ENCODE data around the gene CACNA1B.
A peak's percentile ranks its signal among the peaks of the same experiment; 100 is the strongest.
"Not testable (repeated sequence)": the region's sequence is repeated elsewhere in the genome, so short reads cannot be mapped to it uniquely, and the experiment has no call there.

The CACNA1B gene

DNA sequence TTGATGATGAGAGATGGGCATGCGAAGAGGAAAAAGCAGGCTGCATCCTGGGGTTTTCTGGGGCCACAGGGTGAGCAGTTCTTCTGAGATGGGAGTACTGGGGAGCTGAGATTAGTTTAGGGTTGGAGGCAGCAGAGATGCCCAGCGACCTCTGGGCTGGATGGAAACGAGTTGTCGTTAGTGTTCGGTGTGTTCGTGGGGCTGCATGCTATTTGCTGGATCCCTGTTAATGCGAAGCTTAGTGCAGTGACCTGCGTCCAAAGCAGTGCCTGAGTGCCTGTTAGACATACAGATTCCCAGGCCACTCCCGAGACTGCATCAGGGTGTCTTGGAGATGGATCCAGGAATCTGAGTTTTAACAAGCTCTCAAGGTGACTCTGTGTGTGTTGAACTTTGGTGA is 201.3 kb downstream of the CACNA1B start:
- DNase-seq, result no peak

DNA sequence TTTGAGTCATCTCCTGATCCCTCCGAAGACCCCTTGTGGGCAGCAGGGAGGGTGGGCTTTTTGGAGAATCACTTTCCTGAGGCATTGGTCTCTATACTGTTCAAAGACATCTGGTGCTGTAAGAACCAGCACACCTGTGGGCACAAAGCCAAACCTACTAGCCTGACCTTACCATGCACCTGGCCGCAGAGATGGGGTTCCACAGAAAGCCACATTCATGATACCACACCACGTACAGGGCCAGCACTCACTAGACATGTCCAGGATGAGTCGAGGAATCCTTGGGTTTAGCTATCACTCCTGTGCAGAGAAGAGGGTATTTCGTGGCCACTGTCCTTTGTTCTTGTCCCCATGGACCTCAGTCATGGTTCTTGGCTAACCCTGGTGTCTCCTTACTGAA is 203.4 kb downstream of the CACNA1B start:
- no peak for DNase-seq

DNA sequence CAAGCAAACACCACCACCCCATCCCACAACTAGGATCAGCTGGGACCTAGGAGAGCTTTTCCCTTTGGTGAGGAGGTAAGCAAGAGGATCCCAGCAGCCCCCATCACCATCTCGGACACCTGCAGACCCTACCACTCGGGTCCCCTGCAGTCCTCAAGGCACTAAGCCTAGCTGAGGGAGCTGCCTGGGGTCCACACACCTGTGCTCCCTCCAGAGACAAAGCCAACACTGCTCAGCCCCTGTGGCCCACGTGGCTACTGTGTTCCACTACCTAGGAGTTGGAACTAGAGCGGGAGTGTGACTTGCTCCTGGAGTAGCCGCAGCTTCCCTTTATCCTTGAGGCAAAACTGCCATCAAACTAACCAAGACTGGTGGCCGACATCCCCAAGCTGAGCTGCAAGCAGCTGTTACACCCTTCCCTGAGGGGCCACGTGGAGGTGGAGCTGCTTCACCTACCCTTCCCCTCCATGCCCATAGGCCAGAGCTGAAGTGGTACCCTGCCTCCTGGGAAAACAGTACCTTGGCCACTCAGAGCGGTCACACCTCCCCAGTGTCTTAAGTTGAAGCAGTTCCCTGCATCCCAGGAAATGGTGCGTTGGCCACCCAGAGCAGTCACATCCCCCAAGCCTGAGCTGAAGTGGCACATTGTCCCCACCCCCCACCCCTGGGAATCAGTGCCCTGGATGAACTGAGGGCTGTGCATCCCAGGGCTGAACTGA is 205.5 kb downstream of the CACNA1B start:
- DNase-seq, result no peak

DNA sequence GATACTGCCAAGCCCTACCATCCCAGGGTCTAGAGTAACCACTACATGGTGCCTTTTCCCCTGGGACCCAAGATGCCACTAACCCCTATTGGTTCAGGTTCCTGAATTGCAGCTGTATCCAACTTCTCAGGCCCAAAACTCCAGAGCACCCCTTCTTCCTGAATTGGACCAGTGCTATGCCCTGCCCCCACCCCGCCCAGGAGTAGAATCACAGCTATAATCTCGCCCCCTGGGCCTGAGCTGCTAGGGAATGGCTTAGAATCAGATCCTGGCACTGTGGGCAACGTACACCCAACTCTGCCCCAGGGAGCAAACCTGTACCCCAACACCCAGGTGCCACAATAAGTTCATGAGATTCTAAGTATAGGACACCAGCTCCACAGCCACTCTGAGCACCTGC is 206.3 kb downstream of the CACNA1B start:
- DNase-seq, result no peak

DNA sequence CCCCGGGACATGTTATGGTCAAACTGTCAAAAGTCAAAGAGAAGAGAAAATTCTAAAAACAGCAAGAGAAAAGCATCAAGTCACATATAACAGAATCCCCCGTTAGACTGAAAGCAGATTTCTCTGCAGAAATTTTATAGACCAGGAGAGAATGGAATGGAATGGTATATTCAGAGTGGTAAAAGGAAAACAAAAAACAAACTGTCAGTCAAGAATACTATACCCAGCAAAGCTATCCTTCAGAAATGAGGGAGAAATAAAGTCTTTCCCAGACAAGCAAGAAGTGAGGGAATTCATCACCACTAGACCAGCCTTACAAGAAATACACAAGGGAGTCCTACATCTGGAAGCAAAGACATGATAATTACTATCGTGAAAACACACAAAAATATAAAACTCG is 208.0 kb downstream of the CACNA1B start:
- no peak for DNase-seq

DNA sequence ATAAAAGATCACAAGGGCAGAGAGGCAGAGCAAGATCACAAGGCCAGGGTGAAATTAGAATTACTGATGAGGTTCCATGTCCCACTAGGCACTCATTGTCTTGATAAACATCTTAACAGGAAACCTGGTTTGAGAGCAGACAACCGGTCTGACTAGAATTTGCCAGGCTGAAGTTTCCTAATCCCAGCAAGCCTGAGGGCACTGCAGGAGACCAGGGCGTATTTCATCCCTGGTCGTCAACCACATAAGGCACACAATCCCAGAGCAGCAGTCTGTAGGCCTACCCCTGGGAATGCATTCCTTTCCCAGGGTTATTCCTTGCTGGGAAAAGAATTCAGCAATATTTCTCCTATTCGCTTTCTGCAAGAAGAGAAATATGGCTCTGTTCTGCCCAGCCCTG is 214.5 kb downstream of the CACNA1B start:
- not testable (repeated sequence) for DNase-seq

DNA sequence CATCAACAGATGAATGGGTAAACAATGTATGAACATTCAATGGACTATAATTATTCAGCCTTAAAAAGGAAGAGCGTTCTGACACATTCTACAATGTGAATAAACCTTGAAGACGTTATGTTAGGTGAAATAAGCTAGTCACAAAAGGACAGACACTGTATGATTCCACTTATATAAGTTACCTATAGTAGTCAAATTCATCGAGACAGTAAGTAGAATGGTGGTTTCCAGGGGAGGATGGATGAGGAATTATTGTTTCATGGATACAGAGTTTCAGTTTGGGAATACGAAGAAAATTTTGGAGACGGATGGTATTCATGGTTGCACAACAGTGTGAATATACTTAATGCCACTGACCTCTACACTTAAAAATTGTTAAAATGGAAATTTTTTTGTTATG is 216.4 kb downstream of the CACNA1B start:
- no peak for DNase-seq

DNA sequence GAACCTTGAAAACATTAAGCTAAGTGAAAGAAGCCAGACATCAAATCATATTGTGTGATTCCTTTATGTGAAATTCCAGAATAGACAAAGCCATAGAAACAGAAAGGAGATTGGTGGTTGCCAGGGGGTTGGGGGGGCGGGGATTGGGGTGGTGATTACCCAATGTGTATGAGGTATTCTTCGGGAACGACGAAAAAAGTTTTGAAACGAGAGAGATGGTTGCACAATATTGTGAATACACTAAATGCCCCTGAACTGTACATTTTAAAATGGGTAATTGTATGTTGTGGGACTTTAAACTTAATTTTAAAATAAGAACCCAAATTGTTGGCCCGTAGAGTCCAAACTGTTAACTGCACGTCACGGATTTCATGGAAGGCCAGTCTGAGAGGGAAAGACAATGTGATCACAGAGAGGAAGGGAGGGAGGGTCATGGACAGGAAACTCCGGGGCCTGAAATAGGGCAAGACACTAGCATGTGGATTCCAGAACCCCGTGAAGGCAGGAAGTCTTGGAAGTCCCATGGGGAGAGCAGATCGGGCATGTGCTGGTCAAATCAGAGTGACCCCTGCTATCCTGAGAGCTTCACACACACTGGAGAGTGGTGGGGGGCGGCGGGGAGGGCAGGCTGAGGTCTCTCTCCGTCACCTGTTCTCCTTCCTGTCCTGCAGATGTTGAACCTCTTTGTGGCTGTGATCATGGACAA is 218.4 kb downstream of the CACNA1B start:
- DNase-seq, result peak; percentile 71

DNA sequence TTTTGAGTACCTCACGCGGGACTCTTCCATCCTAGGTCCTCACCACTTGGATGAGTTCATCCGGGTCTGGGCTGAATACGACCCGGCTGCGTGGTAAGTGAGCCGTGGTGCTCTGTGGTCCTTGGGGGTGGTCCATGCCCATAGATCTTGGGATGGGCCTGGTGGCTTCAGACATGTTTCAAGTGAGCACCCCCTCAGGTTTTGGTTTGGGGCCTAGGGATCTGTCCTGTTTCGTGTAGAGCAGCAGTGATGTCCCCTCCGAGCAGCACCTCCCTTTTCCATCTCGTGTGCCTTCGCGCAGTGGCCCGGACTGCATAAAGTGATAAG is 218.9 kb downstream of the CACNA1B start:
- no peak for DNase-seq

DNA sequence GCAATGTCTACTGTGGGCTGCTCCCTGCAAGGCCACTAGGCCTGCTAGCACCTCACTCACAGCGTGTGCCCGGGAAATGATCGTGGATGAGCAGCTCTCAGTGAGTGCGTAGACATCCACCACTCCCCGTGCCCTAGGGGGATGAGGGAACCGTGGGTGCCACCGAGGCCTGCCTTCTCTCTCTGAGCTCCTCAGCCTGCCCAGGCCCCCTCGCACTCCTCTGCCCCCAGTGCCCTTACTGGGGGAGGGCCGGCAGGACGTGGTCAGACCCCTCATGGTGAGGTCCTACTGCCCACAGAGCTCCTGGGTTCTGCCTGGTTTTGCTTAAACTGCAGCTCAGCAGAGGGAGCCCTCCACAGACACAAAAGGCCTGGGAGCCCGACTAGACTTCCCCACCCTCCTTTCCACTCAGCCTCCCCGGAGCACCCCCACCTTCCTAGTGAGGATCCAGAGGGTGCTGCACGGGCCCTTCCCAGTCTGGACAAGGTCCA is 220.0 kb downstream of the CACNA1B start:
- no peak for DNase-seq

DNA sequence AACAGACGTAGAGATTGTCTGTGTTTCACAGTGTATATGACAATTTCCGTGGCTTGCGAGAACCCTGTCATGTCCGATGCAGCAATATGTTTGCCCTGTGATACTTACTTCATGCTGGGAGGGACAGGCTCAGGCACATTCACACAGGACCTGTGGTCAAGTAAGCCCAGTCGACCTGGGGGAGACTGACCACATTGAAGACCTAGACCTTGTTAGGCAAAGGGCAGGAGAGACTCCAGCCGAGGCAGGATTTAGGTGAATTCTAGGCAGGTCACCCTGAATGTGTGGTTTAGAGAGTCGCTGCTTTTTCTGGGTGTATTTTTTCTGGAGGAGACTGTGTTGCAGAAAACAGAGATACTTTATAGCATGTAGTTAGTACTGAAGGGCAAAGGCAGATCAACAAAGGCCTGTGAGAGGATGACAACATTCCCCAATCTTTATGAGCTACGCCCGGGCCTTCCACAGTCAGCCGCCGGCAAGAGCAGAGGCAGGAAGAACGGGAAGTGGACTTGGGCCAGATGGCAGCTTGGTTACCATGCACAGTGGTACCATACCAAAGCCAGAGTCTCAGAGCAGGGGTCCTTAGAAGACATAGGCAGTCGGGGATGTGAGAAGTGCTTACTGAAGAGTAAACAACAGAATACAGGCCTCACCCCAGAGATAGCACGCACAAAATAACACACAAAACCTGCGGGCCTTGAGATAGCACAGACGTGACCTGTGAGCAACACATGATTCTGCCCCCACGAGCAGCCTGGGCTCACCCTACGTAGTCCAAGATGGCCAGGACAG is 220.7 kb downstream of the CACNA1B start:
- no peak for DNase-seq

DNA sequence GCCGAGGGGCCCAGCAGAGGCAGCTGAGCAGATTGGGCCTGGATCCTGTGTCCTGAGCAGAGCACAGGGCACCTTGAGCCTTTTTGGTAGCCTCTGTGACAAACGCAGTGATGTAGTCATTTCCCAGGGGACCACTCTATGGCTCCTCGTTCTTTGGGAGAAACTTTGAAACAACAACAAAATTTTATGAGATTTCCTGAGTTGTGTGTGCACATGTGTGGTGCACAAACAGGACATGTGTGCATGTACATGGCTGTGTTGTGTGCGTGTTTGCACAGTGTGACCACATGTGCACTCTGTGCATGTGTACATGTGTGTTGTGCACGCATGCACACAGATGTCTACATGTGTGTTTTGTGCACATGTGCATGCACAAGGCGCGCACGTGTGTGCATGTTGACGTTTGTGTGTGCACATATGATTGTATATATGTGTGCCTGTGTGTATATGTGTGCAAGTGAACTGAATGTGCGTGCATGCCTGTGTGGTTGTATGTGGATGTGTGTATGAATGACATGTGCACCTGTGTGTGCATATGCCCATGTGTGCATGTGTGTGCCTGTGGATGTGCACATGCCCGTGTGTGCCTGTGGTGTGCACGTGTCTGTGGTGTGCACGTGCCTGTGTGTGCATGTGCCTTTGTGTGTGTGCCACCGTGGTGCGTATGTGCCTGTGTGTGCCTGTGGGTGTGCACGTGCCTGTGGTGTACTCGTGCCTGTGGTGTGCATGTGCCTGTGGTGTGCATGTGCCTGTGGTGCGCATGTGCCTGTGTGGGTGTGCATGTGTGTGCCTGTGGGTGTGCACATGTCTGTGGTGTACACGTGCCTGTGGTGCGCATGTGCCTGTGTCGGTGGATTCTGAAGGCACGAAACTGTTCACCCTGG is 221.6 kb downstream of the CACNA1B start:
- DNase-seq, result no peak

DNA sequence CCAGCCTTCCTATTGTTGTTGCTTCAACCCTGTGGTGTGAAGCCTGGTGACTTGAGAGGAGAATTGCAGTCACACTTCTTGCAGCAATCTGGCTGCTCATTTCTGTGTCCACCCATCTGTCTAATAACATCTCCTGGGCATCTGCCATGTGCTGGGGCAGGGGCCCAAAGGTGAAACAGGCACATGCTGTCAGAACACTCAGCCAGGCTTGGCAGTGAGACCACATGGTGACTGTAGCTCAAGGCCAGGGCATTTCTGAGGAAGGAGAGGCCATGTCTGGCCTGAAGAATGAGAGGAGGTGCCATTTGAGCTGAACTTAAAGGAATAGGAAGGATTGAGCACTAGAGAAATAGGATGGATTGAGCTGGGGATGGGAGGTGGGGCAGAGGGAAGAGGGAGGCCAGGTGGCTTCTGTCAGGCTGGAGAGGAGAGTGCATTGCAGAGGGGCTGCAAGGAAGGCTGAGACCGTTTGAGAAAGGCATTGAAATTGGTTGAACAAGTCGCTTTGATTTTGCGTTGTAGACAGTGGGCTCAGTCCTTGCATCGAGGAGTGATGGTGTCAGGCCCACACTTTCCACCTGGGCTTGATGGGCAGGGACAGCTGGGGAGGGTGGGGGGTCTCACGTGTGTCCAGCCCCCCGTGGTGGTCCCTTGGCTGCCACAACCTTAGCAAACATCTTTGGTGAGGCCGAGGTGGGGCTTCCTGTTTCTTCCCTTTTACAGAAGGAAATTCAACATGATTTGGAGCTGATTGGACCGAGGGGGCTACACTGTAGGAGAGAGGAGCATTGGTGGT is 222.4 kb downstream of the CACNA1B start:
- no peak for DNase-seq

DNA sequence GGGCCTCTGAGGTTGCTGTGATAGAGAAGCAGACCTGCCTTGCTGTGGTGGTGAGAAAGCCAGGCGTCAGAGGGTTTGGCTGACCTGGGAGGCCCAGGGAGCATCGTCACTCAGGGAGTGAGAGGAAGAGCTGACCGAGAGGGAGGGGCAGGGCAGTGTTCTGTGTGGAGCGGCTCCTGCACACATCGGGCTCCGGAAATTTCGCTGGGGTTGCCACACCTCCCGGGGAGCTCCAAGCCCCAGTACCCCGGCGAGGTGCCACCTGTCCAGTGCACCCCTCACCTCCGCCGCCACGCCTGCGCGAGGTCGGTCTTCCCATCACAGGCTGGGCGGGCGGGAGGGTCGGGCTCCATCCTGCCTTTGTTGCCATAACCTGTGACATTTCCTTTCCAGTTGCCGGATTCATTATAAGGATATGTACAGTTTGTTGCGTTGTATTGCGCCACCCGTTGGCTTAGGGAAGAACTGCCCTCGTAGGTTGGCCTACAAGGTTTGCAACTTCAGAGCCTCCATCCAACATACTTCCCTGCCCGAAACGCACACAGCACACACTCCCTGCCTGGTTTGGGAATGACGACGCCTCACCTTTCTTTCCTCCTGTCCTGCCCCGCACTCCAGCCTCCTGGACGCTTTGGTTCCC is 223.2 kb downstream of the CACNA1B start:
- no peak for DNase-seq

DNA sequence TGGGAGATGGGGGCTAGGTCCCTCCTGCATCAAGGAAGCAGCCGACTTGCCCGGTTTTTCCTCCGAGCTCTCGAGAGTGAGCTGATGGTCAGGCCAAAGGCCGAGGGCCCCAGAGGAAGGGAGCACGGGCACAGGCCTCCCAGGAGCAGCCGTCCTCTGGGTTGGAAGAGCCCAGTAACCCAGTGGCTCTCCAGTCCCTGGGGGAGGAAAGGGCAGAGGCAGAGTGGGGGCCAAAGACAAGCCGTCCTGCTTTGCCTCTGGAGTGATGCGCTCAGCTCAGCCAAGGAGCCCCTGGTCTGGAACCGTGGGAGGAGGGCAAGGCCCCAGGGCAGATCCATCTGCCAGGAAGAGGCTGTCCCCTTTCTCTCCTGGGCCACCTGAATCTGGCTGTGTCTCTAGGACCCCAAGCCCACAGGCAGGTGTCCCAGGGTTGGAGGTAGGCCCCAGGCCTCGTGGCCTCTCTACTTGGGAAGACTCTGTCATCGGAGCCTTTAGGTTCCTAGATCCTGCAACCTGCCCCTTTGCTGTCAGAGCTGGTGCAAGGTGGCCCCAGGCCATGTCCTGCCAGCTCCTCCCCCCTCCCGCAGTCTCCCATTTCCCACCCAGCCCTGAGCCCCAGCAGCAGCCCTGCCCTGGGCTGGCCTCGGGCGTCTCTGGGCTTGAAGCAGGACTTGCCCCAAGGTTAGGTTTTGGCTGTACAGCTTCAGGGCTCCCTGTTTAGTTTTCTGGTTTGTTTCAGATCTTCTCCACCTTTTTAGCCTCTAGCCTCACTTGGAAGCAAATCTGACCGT is 224.1 kb downstream of the CACNA1B start:
- DNase-seq, result no peak

DNA sequence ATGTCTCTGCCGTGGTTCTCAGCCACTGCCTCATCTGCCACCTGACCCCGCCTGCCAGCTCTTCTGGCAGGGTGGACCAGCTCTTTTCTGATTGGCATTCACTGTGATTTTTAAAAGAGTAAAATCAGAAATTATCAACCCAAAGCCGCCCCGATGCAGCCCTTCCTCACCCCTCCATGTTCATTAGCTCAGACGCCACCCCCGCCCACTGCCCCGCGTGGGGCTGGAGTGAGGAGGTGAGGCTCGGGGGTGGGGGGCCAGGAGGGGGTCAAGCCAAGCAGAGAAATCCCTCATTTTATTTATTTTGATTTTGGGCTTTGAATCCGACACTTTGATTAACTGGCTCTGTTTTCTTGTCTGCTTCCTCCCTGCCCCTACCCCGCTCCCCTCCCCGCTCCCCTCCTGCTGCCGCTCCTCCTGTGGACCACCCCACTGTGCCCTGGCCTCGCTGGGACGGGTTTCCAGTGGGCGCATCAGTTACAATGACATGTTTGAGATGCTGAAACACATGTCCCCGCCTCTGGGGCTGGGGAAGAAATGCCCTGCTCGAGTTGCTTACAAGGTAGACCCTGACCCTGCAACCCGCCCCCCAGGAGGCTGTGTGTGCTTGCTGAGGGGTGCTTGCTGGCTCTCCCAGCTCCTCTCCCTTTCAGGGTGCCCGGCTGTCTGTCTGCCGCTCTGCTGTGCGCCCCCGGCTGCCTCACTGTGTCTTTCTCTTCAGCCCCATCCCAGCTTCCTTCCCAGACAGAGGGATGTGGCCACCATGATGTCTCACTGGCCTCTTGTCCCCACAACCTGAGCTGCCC is 224.9 kb downstream of the CACNA1B start:
- no peak for DNase-seq

DNA sequence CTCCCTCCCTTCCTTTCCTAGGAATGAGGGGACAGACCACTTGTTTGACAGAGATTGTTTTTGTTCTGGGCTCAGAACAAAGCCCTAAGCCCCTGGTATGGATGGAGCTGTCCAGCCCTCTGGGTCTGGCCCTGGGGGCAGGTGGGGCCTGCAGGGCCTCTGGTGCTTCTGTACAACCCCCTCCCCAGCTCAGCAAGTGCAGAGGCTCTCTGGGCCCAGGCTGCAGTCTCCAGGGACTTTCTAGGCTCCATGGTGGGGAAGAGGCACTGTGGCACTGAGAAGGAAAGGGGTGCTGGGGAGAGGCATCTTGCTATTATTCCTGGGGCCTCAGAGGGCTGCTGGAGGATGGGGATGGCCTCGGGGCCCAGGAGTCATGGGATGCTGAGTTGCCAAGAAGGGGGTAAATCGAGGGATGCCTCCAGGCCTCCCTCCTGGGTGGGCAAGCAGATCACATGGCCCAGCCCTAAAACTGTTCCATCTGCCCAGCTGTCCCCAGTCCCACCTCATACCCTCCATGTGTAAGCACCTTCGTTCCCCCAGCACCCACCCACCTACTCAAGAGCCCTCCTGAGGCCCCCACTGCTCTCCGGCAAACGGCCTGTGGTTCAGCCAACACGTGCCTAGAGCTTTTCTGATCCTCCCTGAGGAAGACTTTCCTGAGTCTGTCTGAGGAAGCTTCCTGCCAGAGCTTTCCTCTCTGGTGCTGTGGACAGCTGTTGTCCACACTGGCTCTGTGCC is 225.7 kb downstream of the CACNA1B start:
- no peak for DNase-seq

DNA sequence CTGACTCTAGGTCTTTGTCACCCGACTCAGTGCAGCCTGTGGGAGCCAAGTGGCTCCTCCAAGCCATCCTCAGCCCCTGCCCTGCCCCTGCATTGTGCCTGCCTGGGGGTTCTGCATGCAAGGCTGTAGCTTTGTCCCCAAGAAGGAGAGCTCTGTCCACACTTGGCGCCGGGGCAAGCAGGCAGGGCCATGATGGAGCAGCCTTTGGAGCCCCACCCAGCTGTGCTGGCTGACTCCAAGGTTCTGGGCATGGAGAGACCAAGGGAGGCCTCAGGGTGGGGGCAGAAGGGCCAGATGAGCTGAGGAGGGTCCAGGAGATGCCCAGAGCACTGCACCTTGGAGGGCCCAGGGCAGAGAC is 226.2 kb downstream of the CACNA1B start:
- DNase-seq, result no peak
